ENCODE results near the gene FAM240B.

FAM240B gene

DNA sequence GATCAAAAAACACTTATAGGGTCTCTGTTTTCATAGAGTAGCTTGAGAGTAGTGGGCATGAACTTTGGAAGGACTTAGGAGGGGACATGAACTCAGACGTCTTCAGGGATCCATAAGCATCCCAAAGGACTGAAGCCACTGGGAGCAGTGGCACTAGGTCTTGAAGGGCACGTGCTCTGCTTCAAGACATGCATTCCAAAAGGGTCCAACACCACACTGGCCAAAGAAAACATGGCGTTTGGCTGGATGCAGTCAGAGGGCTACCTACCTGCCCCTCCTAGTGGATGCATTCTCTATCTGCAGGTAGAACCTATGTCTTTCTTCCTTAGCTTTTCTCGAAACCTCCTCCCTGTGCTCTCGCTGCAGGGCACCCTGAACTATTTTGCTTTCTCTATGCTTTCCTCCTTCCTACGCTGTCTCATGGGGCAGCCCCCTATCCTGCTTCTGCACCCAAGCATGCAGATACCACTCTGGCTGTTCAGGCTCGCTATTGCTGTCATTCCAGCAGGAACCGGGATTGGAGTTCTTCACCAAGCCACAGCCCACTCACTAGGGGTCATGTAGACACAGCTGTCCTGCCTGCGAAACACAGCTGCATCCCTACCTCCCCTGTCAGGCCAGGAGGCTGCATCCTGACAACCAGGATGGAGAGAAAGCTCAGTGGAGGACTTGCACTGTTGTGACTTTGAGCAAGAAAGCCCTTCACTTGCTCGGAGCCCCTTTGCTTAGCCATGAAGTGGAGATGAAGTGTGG is 11.9 kb downstream of the FAM240B start:
- no peak overlapping the region for H3K4me3 ChIP-seq (replicated peaks; ENCODE audit: low read depth, low read length)
- TF ChIP-seq, protein P1, sequence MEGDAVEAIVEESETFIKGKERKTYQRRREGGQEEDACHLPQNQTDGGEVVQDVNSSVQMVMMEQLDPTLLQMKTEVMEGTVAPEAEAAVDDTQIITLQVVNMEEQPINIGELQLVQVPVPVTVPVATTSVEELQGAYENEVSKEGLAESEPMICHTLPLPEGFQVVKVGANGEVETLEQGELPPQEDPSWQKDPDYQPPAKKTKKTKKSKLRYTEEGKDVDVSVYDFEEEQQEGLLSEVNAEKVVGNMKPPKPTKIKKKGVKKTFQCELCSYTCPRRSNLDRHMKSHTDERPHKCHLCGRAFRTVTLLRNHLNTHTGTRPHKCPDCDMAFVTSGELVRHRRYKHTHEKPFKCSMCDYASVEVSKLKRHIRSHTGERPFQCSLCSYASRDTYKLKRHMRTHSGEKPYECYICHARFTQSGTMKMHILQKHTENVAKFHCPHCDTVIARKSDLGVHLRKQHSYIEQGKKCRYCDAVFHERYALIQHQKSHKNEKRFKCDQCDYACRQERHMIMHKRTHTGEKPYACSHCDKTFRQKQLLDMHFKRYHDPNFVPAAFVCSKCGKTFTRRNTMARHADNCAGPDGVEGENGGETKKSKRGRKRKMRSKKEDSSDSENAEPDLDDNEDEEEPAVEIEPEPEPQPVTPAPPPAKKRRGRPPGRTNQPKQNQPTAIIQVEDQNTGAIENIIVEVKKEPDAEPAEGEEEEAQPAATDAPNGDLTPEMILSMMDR (IDR thresholded peaks at IDR 0.05; ENCODE audit: low read depth, low read length, missing control alignments) = peak; percentile 42
- DNase-seq (ENCODE audit: extremely low read depth, low read depth) = no peak

DNA sequence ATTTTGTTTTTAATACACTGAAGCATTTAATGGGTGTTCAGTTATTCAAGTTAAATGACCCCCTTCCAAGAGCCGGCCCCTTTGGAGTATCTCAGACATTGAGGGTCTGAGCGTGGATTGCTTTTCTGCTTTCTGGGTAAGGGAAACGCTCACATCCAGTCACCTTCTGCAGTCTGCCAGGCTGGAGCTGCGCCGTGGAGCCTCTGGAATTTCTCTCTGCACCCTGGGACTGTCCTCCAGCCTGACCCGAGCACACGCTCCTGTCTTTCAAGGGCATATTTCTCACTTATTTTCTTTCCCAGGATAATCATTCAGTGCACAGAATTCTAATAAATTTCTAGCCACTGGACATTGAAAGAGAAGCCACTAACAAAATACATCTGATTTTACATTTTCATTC is 13.4 kb downstream of the FAM240B start:
- no peak for DNase-seq (ENCODE audit: extremely low read depth, low read depth)
- no peak overlapping the region for H3K4me3 ChIP-seq (replicated peaks; ENCODE audit: low read depth, low read length)
- TF ChIP-seq, protein P1 (IDR thresholded peaks at IDR 0.05; ENCODE audit: low read depth, low read length, missing control alignments) = no peak

DNA sequence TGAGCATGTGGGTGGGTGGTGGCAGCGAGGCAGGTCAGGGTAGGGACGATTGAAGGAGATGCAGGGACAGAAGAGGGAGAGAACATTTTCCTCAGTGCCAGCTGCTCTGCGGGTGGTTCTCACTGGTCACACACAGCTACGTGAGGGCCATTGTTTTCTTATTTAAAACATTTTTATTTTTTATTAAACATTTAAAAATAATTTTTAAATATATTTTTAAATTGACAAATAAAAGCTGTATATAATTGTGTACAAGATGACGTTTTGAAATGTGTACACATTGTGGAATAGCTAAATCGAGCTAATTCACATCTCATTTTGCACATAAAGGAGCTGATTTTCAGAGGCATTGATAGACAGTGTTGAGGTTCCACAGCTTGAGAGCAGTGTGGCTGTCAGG is 14.0 kb downstream of the FAM240B start:
- no peak overlapping the region for H3K4me3 ChIP-seq (replicated peaks; ENCODE audit: low read depth, low read length)
- DNase-seq (ENCODE audit: extremely low read depth, low read depth) = no peak
- TF ChIP-seq, protein P1 (IDR thresholded peaks at IDR 0.05; ENCODE audit: low read depth, low read length, missing control alignments) = no peak

- TF ChIP-seq, protein P1 (IDR thresholded peaks at IDR 0.05; ENCODE audit: low read depth, low read length, missing control alignments) = no peak
- no peak for DNase-seq (ENCODE audit: extremely low read depth, low read depth)
Measured at GRCh38 chr9:38700695-38701094, 19.2 kb downstream of the FAM240B start.

DNA sequence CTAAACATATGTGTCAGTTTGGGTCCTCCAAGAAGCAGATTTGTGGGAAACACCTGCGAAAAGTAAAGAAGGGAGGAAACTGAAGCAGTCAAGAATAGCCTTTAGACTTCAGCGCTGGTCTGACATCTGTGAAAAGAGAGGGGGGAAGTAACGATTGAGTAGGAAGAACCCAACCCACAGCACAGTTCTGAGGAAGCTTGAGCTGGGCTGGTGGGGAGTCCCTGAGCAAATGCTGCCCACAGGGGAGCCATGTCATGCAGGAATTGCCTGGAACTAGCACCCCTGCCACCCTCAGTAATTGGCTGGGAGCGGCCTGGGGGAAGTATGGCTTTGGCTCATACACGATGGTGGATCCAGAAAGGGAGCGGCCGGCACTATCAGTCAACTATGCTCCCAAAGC is 20.6 kb downstream of the FAM240B start:
- no peak for DNase-seq (ENCODE audit: extremely low read depth, low read depth)
- no peak overlapping the region for H3K4me3 ChIP-seq (replicated peaks; ENCODE audit: low read depth, low read length)
- TF ChIP-seq, protein P1 (IDR thresholded peaks at IDR 0.05; ENCODE audit: low read depth, low read length, missing control alignments) = no peak

More at GRCh38 chr9:38700695-38701094, 19.2 kb downstream of the FAM240B start:
- no peak overlapping the region for H3K4me3 ChIP-seq (replicated peaks; ENCODE audit: low read depth, low read length)

GRCh38 chr9:38697776-38698300 is 22.1 kb downstream of the FAM240B start:
- TF ChIP-seq, protein P1 (IDR thresholded peaks at IDR 0.05; ENCODE audit: low read depth, low read length, missing control alignments) = no peak
- DNase-seq (ENCODE audit: extremely low read depth, low read depth) = no peak
- H3K4me3 ChIP-seq (replicated peaks; ENCODE audit: low read depth, low read length) = no peak overlapping the region

All from HFF-Myc (cell line).